H1 (cell line): ENCODE results near the gene KLHL17. TPM values are rescaled to one million over a fixed set of nuclear protein-coding genes. Genes with fewer than 3 reads are reported as not detected.

ENCODE experiments used
- TAF1 ChIP-seq: IDR thresholded peaks from 2 replicates; pipeline ENCODE4 v1.6.1; 2011; ENCODE audit warnings: mild to moderate bottlenecking, low read depth, low read length
- polyA plus RNA-seq, 7 experiments: library from polyadenylated mRNA; depleted of rRNA in 3 of 7; stranded (reverse) in 5 of 7; unstranded in 2 of 7; fragments of >200 nt in 5 of 7; fragments of 200-250 nt in 2 of 7; gene quantifications; 1 replicate in 5 of 7; 2 replicates in 1 of 7; 4 replicates in 1 of 7; pipeline versions ENCODE4 v1.2.1 to v1.2.3, GENCODE V29; 2011 to 2013; ENCODE audit warnings: missing spikeins in 2 of 7, mixed read lengths in 2 of 7
- total RNA-seq: library from RNA; stranded (reverse); fragmentation: NEBNext Ultra II Directional; extraction: Animal tissue kit (Norgen Biotek cat#: 25700); gene quantifications from 2 replicates; pipeline ENCODE4 v1.2.1, GENCODE V29; 2021

Gene KLHL17
- total and polyA plus RNA-seq, 2 of the 8 experiments (the other 6 are each of a cell fraction or from before 2014, with no cell fraction given), result 32.6 to 36.1 TPM

DNA sequence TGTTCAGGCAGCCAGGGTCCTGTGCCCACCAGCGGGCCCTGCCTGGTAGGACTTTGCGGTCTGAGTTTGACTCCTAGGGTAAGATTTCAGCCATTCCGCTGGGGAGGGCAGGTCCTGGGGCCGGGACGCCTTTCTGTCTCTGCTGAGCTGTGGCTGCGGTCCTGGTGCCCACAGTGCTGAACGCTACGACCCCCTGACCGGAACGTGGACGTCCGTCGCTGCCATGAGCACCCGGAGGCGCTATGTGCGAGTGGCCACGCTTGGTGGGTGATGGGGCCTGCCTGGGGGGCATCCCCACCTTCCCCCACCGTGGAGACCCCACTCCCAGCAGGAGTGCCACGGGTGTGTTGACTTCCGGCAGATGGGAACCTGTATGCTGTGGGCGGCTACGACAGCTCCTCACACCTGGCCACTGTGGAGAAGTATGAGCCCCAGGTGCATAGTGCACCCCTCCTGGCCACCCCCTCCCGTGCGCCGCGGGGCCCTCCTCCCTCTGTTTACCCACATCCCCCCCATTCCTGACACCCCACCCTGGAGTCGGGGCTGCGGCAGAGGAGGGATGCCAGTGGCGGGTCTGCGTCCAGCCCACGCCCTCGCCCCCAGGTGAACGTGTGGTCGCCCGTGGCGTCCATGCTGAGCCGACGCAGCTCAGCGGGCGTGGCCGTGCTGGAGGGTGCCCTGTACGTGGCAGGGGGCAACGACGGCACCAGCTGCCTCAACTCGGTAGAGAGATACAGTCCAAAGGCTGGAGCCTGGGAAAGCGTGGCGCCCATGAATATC is 3.6 kb downstream of the KLHL17 start (continued):
- TF ChIP-seq TAF1, result no peak
